COLO829 (cell line): ENCODE data around the gene MYOCD.

Experiments
- DNase-seq: peaks from one replicate; pipeline ENCODE4 v3.0.0; 2012; ENCODE audit warnings: low spot score

MYOCD gene

DNA sequence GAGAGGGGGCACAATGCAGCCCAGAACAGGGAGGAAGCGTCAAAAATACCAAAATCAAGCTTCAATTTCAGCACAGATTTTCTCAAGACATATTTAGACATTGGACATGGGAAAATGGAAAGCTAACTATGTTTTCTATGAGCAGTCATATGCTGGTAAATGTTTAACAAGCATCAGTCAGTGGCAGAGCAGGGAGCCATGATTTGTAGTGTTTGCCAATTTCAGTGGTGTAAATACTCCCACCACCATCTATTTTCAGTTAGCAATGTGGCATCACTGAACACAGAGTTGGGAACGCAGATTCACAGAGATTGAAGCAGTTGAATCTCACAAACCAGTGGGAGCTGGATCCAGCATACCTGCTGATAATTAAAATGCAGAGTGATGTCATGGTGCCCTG lies 24.6 kb upstream of the MYOCD start:
- DNase-seq = no peak

DNA sequence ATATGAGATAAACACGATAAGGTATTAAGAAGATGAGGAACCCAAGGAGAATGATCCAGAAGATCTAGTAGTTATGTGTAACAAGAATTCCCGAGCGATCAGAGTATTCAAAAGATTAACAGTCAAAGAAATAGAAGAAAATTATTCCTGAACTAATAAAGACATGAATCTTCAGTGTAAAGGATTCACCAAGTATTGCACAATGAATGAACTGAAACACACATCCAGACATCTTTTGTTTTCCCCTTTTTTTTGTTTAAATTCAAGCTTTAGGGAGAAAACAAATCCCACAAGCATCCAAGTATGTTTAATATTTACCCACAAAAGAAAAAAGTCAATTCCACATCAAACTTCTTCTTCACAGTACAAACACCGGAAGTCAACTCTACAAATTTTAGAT lies 23.7 kb upstream of the MYOCD start:
- no peak for DNase-seq

DNA sequence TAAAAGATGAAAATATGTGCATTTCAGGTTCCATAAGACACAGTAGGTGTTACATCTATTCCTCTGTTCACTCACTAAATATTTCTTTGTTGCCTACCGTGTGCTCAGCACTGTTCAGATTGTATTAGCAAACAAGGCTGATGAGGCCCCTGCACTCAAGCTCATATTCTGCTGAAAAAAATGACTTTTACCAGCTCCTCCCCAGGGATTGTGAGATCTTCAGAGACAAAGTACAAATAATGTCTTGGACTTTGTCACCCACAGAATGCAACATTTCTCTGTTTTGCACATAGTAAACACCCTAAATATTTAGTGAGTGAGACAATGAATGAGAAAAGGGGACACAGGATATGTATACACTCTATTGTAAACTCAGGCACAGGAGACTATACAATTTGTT lies 21.9 kb upstream of the MYOCD start:
- DNase-seq = no peak

DNA sequence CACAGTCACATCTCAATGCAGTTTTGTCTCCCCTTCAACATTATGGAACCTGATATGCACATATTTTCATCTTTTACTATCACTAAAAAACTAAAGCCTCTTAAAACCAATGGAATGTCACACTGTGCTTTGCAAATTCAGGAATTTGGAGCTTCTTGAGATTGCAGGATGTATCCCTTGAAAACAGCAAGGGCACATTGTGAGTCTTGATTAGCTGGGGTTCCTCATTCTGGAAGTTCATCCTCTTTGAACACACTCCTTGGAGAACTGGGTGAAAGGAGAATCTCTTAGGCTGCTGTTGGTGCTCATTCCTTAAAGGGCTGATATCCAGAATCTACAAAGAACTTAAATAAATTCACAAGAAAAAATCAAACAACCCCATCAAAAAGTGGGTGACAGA lies 21.1 kb upstream of the MYOCD start:
- no peak for DNase-seq

DNA sequence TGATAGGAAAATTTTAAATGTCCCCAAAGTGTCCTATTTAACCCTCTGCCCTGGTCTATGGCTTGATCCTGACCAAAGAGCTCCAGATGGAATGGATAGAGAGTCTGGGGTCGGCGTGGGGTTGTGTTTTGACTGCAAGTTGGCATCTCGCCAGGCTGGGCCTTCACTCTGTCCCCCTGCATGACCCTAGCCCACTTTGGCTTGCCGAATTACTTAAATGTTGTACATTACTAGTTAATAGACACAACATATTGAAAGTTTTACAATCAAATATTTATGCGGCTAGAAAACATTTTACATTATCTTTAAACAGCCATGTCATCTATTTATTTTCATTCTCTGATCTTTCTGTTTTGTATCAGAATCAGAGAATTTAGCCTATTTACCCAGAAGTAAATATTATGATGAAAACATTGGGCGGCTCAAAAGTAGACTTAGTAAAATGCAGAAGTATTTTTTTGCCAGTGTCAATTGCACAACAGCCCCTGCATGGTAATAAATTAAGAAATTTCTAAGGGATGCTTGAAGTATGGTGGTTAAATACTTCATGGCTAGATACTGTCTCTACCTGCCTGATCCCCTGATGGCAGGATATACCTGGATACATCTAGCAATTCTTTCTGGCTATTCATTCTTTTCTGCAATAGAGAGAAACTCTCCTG lies 18.8 kb upstream of the MYOCD start:
- DNase-seq = no peak

DNA sequence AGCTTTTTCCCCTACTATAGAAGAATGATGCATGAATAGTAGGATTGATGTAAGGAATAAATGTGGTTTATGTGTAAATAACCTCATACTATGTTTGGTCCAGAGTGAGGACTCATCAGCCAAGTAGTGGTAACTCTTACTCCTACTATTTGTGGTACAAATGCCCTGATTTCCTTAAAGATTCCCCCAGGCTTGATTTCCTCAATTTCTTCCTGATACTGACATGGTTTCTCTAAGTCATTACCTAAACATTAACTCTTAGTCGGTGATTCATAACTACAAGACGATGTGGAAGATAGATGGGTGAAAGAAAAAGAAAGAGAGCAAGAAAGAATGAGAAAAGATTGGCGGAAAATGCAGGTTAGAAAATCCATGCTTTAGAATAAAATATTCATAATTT lies 17.2 kb upstream of the MYOCD start:
- no peak for DNase-seq

DNA sequence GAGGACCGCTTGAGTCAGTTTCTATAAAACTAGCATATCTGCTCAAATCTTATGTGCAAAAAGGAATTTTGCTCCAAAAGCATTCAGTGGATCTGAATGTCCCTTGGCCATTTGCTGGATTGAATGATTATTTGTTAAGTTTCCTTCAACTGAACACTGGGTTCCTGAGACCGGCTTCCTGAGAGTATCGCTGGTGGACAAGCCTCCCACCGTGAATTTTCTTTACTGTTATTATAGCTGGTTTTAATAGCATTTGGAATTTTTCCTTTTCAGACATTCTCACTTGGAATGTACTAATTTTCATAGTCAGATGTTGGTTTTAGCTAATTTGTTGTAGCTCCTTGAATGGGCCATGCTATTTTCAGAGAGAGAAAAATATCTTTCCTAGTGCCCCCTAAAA lies 9.8 kb upstream of the MYOCD start:
- no peak for DNase-seq

DNA sequence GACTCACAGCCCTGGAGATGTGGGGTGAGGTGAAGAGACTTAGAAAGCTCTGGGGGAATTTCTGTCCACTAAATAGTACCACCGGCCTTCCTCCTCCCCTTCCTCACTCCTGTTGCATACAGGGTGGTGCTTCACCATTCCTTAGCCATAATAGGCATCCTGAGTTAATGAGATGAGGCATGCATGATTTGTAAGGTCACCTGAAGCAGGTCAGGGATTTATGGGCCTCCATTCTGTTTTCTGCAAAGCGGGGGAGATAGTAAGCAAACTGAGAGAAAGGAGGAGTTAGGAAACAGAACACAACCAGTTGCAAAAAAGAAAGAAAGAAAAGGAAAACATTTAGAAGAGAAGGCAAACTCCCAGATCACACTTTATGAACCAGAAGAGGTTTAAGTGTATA lies 9.3 kb upstream of the MYOCD start:
- DNase-seq = no peak

DNA sequence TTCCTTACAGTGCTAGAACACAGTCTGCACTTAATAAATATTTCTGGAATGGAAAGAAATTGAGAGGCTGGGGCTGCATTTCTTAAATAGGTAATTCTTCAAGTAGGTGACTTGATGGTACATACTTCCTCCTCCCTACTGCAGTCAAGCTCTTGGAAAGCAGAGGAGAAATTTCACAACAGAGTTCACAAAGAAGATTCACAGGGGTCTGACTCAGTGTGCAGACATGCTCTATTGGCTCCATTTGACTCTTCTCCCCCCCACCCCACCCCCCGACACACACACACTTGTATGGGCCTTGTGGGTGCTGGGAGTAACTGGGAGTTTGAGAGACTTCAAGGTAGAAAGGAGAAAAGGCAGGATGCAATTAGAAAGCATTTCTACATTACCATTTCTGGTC lies 6.2 kb upstream of the MYOCD start:
- no peak for DNase-seq

DNA sequence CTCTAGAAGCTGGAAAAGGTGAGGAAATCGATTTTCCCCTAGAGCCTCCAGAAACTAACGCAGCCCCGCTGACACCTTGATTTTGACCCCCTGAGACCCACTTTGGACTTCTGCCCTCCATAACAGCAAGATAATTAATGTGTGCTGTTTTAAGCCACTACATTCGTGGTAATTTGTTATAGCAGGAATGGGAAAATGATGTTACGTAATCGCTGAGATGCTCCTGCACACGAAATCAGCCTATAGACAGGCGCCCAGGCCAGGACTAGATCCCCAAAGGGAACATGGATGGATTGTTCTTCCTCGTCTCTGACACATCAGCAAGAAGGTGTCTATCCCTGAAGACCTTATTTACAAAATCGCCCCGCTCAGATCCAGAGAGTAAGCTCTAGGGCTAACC lies 1.4 kb upstream of the MYOCD start:
- no peak for DNase-seq

DNA sequence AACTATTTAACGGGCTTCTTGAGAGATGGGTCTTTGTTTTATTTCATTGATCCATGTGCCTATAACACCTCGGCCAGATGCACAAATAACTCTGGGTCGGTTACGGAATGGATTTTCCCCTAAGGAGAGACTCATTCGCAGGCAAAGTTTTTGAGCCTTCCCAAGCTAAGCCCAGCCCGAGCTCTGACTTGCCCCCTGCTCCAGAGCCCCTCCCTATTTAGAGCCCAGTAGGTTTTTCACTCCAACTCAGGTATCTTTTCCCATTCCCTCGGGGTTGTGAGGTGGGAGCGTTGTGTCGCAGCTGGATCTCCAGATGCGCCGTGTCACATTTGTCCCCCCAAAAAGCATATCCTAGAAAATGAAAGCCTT lies 812 bp upstream of the MYOCD start:
- no peak for DNase-seq

DNA sequence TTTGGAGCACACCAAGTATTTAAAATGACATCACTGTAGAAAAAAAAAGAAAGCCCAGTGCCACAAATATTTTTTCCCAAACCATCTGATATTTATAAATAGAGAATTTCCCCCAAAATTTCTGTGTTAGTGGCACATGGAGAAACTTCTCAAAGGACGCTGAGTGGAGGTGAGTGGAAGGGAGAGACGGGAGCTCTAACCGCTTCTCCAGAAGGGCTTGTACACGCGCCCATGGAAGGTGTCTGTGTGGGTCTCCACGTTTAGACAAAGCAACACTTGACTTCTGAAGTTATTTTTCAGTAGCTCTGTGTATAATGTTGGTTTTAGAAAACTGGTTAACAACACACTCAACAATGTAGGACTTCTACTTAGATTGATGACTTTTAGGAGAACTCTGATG lies 1.0 kb downstream of the MYOCD start:
- no peak for DNase-seq

DNA sequence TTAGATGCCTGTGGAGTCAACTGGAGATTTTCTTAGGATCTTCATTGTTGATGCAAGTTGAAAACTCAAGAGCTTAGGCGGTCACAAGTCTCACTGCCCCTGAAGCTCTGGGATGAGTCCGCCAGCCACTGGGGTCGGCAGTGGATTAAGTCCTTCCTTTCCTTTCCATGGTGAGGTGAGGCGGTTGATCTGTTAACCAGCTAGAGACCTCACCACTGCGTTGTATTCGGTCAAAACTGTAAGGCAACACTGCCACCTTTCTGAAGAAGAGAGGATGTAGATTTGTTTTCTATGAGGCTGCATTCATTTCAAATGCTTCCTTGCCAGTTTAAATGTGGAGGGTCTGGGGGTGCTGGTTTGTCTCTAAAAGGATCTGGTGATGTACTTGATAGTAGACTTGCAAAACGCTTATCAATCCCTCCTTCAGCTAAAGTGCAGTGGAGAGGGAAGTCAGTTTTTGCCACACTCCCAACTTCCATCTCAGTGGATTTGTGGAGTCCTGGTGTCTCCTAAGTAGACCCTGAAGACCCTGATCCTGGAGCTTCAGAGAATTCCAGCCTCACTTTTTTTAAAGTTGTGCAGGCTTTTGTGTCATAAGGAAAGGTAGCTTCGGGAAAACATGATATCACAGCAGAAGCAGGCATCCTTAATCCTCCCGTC lies 1.7 kb downstream of the MYOCD start:
- DNase-seq = peak; percentile 12

DNA sequence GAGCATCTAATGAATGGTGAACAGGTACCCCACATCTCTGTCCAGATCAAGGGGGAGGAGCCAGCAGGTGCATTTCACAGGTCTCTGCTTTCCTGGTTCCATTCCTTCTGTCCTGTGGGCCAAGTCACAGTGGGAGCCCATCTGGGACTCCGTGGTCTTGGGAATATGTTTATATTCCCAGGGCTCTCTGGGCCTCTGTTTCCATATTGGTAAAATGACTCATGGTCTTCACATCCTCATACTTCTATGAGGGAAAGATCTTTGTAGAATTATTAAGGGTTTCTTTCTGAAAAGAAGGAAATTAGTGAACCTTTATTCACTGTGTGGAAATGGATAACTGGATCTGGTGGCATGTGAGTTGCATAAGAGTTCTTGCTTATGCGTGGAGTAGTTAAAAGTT lies 6.2 kb downstream of the MYOCD start:
- DNase-seq = no peak

DNA sequence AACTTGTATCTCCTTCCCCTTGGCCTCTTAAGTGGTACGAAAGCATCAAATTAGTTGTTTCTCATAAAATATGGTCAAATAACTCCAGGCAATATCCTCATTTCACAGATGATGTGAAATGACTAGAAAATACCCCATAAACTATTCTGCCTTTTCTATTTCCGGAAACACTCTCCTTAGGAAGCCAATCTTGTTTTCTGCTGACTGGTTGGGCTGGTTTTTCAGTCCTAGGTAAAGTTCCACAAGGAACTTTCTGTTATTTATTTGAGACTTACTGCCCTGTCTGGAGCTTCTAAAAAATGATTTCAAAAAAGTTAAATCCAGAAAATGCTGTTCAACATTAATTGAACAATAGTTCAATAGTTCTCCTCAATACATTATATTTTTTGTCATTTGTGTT lies 7.3 kb downstream of the MYOCD start:
- no peak for DNase-seq

DNA sequence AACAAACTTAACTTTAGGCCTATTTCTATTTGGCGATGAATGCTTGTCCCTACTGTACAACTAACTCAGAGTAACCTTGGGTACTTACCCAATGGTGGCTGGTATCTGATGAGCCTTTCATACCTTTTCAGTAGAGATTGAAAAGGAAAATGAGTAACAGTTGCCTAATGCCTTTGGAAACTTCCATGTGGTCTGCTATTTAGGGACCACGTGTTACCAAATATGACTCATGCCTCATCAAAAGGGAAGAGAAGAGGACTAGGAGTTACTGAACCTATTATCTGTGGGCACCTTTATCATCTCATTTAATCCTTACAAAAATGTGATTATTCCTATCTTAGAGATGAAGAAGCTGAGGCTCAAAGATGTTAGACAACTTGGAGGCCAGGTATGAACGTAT lies 8.1 kb downstream of the MYOCD start:
- DNase-seq = no peak

DNA sequence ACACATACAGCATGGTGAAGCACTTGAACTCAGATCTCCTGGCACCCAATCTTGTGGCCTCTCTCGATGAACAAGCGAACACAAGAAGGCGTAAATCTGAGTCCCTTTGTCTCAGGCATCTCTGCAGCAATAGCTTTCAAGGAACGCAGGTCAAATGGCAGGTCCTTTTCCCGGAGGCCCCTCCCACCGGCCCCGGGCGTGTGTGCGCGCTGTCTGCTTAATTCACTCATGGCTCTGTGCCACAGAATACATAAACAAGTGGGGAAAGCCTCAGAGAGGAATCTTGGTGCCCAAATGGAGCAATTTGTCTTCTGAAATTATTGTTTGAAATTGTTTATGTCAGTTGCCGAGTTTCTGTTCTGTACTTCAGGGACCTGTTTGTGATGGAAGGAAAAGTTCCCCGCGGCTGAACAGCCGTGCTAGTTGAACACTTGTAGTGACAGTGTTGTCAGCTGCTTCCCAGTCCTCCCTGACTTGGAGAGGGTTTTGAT lies 14.8 kb downstream of the MYOCD start:
- no peak for DNase-seq

DNA sequence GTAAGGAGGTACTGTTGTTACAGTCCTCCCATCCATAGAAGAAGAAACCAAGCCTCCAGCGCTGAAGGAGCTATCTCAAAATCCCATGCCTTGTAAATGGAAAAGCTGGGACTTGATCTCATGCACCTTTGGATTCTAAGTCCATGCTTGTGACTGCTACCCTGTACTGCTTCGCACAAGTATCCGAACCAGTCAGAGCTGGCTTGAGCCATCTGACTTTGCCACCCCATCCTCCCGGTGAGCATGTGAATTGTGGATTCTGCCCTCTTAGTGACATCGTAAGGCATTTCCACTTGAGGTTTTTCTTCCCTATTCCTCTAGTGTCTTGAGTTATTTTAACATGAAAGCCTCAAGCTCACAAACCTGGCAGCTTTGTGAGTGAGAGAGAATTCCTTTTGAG lies 15.3 kb downstream of the MYOCD start:
- DNase-seq = no peak

DNA sequence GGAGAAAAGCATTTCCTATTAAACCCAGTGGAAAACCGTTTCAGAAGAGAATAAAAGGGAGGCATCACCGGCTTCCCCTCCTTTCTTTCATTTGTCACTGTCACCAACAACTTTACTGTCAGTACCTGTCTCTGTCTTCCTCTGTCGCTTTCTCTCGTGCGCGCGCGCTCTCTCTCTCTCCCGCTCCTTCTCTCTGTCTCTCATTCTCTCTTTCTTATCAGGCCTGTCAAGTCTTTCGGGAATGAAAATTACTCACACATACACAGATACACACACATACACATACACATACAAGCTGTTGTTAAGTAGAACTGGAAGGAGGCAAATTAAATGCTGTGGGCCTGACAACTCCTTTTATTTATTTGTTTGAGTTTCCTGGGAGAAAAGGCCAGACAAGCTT lies 17.6 kb downstream of the MYOCD start:
- no peak for DNase-seq

DNA sequence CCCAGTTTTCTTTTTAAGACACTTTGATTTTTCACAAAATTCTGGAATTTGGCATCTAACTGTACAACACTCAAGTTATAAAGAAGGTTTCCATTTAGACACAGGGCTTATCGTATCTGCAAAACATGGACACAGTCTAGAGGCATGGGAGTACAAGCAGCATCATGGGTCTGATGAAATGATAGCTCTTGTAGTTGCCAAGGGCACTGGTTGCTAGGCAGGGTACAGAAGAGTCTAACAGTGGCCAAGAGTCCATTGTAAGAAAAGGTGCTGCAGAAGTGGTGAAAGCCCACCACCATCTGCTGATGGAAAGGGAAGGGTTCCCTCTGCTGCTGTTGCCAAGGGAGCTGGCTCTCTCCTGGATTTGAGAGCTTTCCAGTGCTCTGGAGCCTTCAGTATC lies 20.8 kb downstream of the MYOCD start:
- DNase-seq = no peak

DNA sequence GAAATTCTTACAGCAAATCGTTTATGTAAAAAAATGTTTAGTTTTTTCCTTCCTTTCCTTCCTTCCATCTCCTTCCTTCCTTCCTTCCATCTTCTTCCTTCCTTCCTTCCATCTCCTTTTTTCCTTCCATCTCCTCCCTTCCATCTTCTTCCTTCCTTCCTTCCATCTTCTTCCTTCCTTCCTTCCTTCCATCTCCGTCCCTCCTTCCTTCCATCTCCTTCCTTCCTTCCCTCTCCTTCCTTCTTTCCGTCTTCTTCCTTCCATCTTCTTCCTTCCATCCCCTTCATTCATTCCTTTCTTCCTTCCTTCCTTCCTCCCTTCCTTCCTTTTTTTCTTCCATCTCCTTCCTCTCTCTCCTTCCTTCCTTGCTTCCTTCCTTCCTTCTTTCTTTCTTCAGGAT lies 22.7 kb downstream of the MYOCD start:
- DNase-seq = no peak

DNA sequence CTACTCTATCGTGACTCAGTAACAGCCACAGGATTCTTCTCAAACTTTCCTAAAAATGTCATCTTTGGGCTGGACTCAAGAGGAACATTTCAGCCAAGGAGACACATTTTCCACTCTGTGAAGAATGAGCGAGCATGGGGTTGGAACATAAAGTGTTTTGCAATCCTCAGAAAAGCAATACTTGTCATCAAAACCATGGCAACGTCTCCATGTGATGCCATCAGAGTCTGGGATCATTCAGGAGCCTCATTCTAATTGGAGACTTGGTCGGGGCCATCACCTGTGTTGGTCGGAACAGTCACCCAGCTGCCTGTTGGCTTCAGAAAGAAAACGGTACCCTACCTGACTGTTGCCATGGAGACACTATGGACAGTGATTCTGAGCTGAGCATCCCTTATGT lies 25.5 kb downstream of the MYOCD start:
- DNase-seq = no peak

DNA sequence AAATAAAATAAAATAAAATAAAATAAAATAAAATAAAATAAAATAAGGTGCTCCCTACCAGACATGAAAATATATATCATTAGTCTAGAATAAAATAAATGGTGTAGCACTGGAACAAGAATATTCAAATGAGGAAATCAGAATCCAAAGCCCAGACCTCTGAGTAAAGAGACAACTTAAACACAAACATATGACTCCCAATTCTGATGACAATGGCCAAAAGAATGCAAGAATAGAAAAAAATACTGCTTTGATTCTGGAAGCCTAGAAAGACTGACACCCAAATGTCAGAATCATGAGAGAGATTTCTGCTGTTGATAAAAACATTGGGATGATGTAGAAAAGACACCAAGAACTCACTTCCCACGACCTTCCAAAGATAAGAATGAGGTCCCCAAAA lies 27.9 kb downstream of the MYOCD start:
- no peak for DNase-seq

DNA sequence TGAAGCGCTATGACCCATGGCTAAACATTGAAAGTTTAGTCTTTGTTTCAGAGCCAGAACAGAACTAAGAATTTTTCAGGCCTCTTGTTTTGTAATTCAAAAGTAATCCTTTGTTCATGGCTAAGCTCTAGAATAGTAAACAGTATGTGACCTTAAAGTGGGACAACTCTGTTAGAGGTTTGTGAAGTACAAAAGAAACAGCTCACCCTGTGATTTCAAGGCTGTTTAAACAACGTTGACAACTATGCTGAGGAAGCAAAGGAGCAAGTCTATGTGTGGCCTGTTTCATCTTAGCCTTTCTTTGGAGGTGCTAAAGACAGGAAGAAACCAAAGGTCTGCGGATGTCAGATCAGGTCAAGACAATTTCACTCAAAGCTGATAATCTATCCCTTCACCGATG lies 40.4 kb downstream of the MYOCD start:
- no peak for DNase-seq
